C4-2B (cell line): Measurements from ENCODE around the gene CDKN2A.

Source experiments
- H3K27ac ChIP-seq: fragments of 450-650 bp; 2 replicates; pipeline ENCODE4 v1.5.1; 2017
- CTCF ChIP-seq: fragments of 450-650 bp; conservative IDR thresholded peaks from 2 replicates; pipeline ENCODE4 v1.5.1; 2017; ENCODE audit warnings: mild to moderate bottlenecking
- ZFX ChIP-seq: fragments of 450-650 bp; IDR thresholded peaks from 2 replicates; pipeline ENCODE4 v1.6.1; 2017

The CDKN2A gene

GRCh38 chr9:21993893-21994555 lies at the start of gene CDKN2A:
Gene CDKN2A (minus strand): TSS chr9:21994392.
- TF ChIP-seq CTCF (no peak), ZFX (no peak)
- peak within 1 kb of the TSS; percentile 84 for H3K27ac ChIP-seq

- H3K27ac ChIP-seq, result no peak overlapping the region
- TF ChIP-seq CTCF (no peak), ZFX (no peak)
Observed at GRCh38 chr9:22043928-22044327, 49.7 kb upstream of the CDKN2A start.

- TF ChIP-seq CTCF (no peak), ZFX (no peak)
- no peak overlapping the region; the same call in 1 of the 2 replicates for H3K27ac ChIP-seq
Observed at GRCh38 chr9:22041775-22042174, 47.6 kb upstream of the CDKN2A start.

- no peak overlapping the region for H3K27ac ChIP-seq
Observed at GRCh38 chr9:22041344-22041743, 47.2 kb upstream of the CDKN2A start.

GRCh38 chr9:22040760-22041159 lies 46.6 kb upstream of the CDKN2A start:
- H3K27ac ChIP-seq, result no peak overlapping the region

More at GRCh38 chr9:22041344-22041743, 47.2 kb upstream of the CDKN2A start:
- TF ChIP-seq CTCF (no peak), ZFX (no peak)

GRCh38 chr9:22039258-22039657 lies 45.1 kb upstream of the CDKN2A start:
- TF ChIP-seq ZFX (no peak), CTCF (no peak)
- H3K27ac ChIP-seq, result no peak overlapping the region

More at GRCh38 chr9:22040760-22041159, 46.6 kb upstream of the CDKN2A start:
- no peak for TF ChIP-seq CTCF
- TF ChIP-seq ZFX, result no peak

GRCh38 chr9:22037954-22038690 lies 43.9 kb upstream of the CDKN2A start:
- peak; percentile 78 for TF ChIP-seq CTCF
- TF ChIP-seq ZFX, result no peak
- no peak overlapping the region for H3K27ac ChIP-seq
